CD14-positive monocyte (primary cell): ENCODE data around the gene EDC3. TPM values are rescaled to one million over a fixed set of nuclear protein-coding genes. Genes with fewer than 3 reads are reported as not detected.

Source experiments
- DNase-seq, 3 donors: peaks; one replicate each; pipeline ENCODE4 v3.0.0-alpha.2; 2011 to 2022
- H2AFZ ChIP-seq: 2 replicates; pipeline ENCODE4 v1.6.0; 2012; ENCODE audit warnings: mild to moderate bottlenecking, low read depth, low read length, inconsistent platforms; ENCODE audit not compliant: insufficient read depth, poor library complexity, severe bottlenecking
- H3K27ac ChIP-seq, 2 donors: 1 replicate in 1 of 2; 2 replicates in 1 of 2; pipeline ENCODE4 v1.5.1; 2012 to 2013; ENCODE audit warnings: low read length in 2 of 2, control low read depth in 1 of 2, inconsistent platforms in 1 of 2, low read depth in 1 of 2, mild to moderate bottlenecking in 1 of 2
- H3K27me3 ChIP-seq, 2 donors: one replicate each; pipeline versions ENCODE4 v1.6.0 to v1.6.1; 2011 to 2013; ENCODE audit warnings: low read length in 2 of 2; ENCODE audit not compliant: control insufficient read depth in 2 of 2, insufficient read depth in 2 of 2
- H3K36me3 ChIP-seq, 2 donors: replicated peaks in 1 of 2; 1 replicate in 1 of 2; 2 replicates in 1 of 2; pipeline versions ENCODE4 v1.5.1 to v1.6.1; 2012 to 2013; ENCODE audit warnings: low read length in 2 of 2, control low read depth in 1 of 2, inconsistent platforms in 1 of 2, mild to moderate bottlenecking in 1 of 2; ENCODE audit not compliant: insufficient read depth in 2 of 2, control insufficient read depth in 1 of 2
- H3K4me1 ChIP-seq, 2 donors: 1 replicate in 1 of 2; 2 replicates in 1 of 2; pipeline versions ENCODE4 v1.5.1 to v1.6.1; 2012 to 2013; ENCODE audit warnings: low read length in 2 of 2, control low read depth in 1 of 2, inconsistent platforms in 1 of 2, mild to moderate bottlenecking in 1 of 2, moderate library complexity in 1 of 2; ENCODE audit not compliant: insufficient read depth in 2 of 2, control insufficient read depth in 1 of 2
- H3K4me2 ChIP-seq: replicated peaks from 2 replicates; pipeline ENCODE3; 2012; ENCODE audit warnings: low read length, moderate library complexity, mild to moderate bottlenecking; ENCODE audit not compliant: poor library complexity, severe bottlenecking; ENCODE audit errors: extremely low read depth
- H3K4me3 ChIP-seq, 3 experiments: fragments of 200-600 bp in 1 of 3; sonication (generic) in 1 of 3; replicated peaks in 1 of 3; 1 replicate in 2 of 3; 2 replicates in 1 of 3; pipeline ENCODE4 v1.5.1; 2011 to 2013; ENCODE audit warnings: low read length in 3 of 3, mild to moderate bottlenecking in 3 of 3, control low read depth in 2 of 3, low read depth in 2 of 3, inconsistent platforms in 1 of 3, moderate library complexity in 1 of 3
- H3K79me2 ChIP-seq: 2 replicates; pipeline ENCODE4 v1.6.0; 2012; ENCODE audit warnings: mild to moderate bottlenecking, control low read depth, inconsistent platforms, low read length, moderate library complexity; ENCODE audit not compliant: insufficient read depth
- H3K9ac ChIP-seq: 2 replicates; pipeline ENCODE4 v1.6.0; 2017; ENCODE audit warnings: low read length, mild to moderate bottlenecking; ENCODE audit not compliant: insufficient read depth, poor library complexity, severe bottlenecking
- H3K9me3 ChIP-seq, 2 donors: replicated peaks in 1 of 2; 1 replicate in 1 of 2; 2 replicates in 1 of 2; pipeline versions ENCODE4 v1.5.1 to v1.6.1; 2012 to 2013; ENCODE audit warnings: low read length in 2 of 2, control low read depth in 1 of 2; ENCODE audit not compliant: control insufficient read depth in 1 of 2, insufficient read depth in 1 of 2
- H4K20me1 ChIP-seq: 2 replicates; pipeline ENCODE4 v1.6.0; 2012; ENCODE audit warnings: mild to moderate bottlenecking, low read length, control low read depth, moderate library complexity; ENCODE audit not compliant: insufficient read depth
- H3K27ac Mint-ChIP-seq, 7 donors: one replicate each; pipeline ENCODE4 v1.8.0; 2020; ENCODE audit warnings: mild to moderate bottlenecking in 7 of 7, mixed read lengths in 7 of 7, moderate library complexity in 6 of 7, inconsistent platforms in 2 of 7
- H3K27me3 Mint-ChIP-seq, 3 donors: one replicate each; pipeline ENCODE4 v1.8.0; 2021 to 2022; ENCODE audit warnings: low read depth in 3 of 3, mild to moderate bottlenecking in 3 of 3, mixed read lengths in 3 of 3, moderate library complexity in 3 of 3, inconsistent platforms in 1 of 3
- H3K36me3 Mint-ChIP-seq, 2 donors: one replicate each; pipeline ENCODE4 v1.8.0; 2020; ENCODE audit warnings: mixed read lengths in 2 of 2, inconsistent platforms in 1 of 2, mild to moderate bottlenecking in 1 of 2
- H3K4me1 Mint-ChIP-seq: one replicate; pipeline ENCODE4 v1.8.0; 2020; ENCODE audit warnings: mild to moderate bottlenecking, mixed read lengths
- H3K4me3 Mint-ChIP-seq, 2 donors: one replicate each; pipeline ENCODE4 v1.8.0; 2020; ENCODE audit warnings: mild to moderate bottlenecking in 2 of 2, mixed read lengths in 2 of 2, moderate library complexity in 1 of 2
- H3K9me3 Mint-ChIP-seq, 7 donors: one replicate each; pipeline ENCODE4 v1.8.0; 2020 to 2022; ENCODE audit warnings: mixed read lengths in 7 of 7, mild to moderate bottlenecking in 6 of 7, moderate library complexity in 6 of 7, inconsistent platforms in 2 of 7
- WGBS: methylation state at CpG from one replicate; pipeline ENCODE4 v1.1.5; 2013; ENCODE audit warnings: missing lambda C conversion rate; ENCODE audit not compliant: insufficient coverage; 5-methylcytosine and 5-hydroxymethylcytosine counted together
- intact Hi-C, 2 donors: fragments of 100-400 bp; cut with micrococcal nuclease; formaldehyde crosslinking; loops; one replicate each; pipeline versions ENCODE4 v1.15.0 to v1.15.1; 2023
- polyA plus RNA-seq, 3 donors: library from polyadenylated mRNA; depleted of rRNA in 1 of 3; unstranded in 2 of 3; stranded (reverse) in 1 of 3; fragments of 300-500 nt in 2 of 3; fragments of >200 nt in 1 of 3; fragmentation: Illumina TruSeq in 2 of 3; gene quantifications; 1 replicate in 2 of 3; 2 replicates in 1 of 3; pipeline ENCODE4 v1.2.3, GENCODE V29; 2012 to 2021
- TF ChIP-seq, protein P1 (sequence below): fragments of 200-600 bp; IDR thresholded peaks from one replicate; pipeline ENCODE4 v1.8.0; 2022; ENCODE audit warnings: antibody characterized with exemption, mild to moderate bottlenecking

Gene EDC3
- polyA plus RNA-seq, 3 donors = 10.0 to 14.9 (median 10.5) TPM

GRCh38 chr15:74620636-74621545 is 74.9 kb downstream of the EDC3 start:
- Histone ChIP-seq H3K79me2 (peaks cover 79% of the 10 kb centered on the region), H4K20me1 (peaks cover 97% of the 10 kb centered on the region), H3K36me3 (peaks cover 74 to 84% of the 10 kb centered on the region in 2 donors), H3K27me3 (no peaks in the 10 kb centered on the region), H3K9ac (no peak overlapping the region), H3K9me3 (no peaks in the 10 kb centered on the region), H3K4me1 (peaks cover 11 to 17% of the 10 kb centered on the region in 2 donors), H3K4me3 (no peak overlapping the region), H3K4me2 (no peak overlapping the region), H3K27ac (no peak overlapping the region), H2AFZ (no peak overlapping the region)
- WGBS = 65% methylated on average over 13 of the region's 23 CpGs
- H3K9me3 Mint-ChIP-seq = peaks cover 0 to 1% (median 0%) of the 10 kb centered on the region in 7 donors
- peaks cover 22% of the 10 kb centered on the region for H3K4me1 Mint-ChIP-seq
- H3K36me3 Mint-ChIP-seq = peaks cover 75 to 76% of the 10 kb centered on the region in 2 donors
- TF ChIP-seq, protein P1, sequence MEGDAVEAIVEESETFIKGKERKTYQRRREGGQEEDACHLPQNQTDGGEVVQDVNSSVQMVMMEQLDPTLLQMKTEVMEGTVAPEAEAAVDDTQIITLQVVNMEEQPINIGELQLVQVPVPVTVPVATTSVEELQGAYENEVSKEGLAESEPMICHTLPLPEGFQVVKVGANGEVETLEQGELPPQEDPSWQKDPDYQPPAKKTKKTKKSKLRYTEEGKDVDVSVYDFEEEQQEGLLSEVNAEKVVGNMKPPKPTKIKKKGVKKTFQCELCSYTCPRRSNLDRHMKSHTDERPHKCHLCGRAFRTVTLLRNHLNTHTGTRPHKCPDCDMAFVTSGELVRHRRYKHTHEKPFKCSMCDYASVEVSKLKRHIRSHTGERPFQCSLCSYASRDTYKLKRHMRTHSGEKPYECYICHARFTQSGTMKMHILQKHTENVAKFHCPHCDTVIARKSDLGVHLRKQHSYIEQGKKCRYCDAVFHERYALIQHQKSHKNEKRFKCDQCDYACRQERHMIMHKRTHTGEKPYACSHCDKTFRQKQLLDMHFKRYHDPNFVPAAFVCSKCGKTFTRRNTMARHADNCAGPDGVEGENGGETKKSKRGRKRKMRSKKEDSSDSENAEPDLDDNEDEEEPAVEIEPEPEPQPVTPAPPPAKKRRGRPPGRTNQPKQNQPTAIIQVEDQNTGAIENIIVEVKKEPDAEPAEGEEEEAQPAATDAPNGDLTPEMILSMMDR = peak; percentile 93
- peak overlapping the region in 5 of 7 donors; percentile 26 to 77 (median 68) for H3K27ac Mint-ChIP-seq
- peak; percentile 66 to 76 (median 73) for DNase-seq
- intact Hi-C loops = no loop called here
- peaks cover 0 to 4% (median 2%) of the 10 kb centered on the region in 3 donors for H3K27me3 Mint-ChIP-seq
- no peak overlapping the region for H3K4me3 Mint-ChIP-seq

DNA sequence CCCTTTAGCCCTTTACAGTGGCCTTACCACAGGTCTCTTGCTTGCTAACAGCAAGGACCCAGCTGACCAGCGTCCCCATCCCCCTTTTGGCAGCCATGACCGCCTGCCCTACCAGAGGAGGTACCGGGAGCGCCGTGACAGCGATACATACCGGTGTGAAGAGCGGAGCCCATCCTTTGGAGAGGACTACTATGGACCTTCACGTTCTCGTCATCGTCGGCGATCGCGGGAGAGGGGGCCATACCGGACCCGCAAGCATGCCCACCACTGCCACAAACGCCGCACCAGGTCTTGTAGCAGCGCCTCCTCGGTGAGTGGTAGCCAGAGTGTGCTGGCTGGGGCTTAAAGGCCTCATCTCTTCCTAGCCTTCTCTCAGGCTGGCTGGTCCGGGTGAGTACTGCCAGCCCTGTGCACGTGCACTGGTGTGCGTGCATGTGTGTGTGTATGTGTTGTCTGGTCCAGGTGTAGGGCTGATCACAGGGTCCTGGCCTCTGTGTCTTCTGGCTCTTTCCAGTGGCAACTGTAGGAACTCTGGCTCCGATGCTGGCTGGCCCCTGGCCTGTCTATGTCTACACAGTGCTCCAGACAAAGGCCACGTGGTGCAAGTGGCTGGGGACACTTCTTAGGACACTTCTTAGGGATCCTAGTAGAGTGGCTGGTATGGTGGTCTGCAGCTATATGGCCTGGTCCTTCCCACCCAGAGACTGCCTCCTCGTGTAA is 75.7 kb downstream of the EDC3 start:
- H3K9me3 ChIP-seq = no peaks in the 10 kb centered on the region
- H3K27ac Mint-ChIP-seq = peak overlapping the region in 2 of 7 donors; percentile 6 to 74
- peaks cover 22% of the 10 kb centered on the region for H3K4me1 Mint-ChIP-seq
- no peak overlapping the region for H2AFZ ChIP-seq
- 97% methylated on average over 20 of the region's 27 CpGs for WGBS
- intact Hi-C loops = loop anchor here (5.0 to 10.0 kb wide), 4 partner anchors 73 to 158 kb away; partner anchors contain the start of genes UBL7 (in 2 of the 2) and ARID3B (in 1 of the 2)
- no peak overlapping the region for H3K9ac ChIP-seq
- peaks cover 0 to 2% (median 1%) of the 10 kb centered on the region in 3 donors for H3K27me3 Mint-ChIP-seq
- peaks cover 89% of the 10 kb centered on the region for H4K20me1 ChIP-seq
- H3K27ac ChIP-seq = no peak overlapping the region
- H3K36me3 ChIP-seq = peaks cover 66 to 76% of the 10 kb centered on the region in 2 donors
- no peak overlapping the region for H3K4me3 Mint-ChIP-seq
- H3K4me2 ChIP-seq = no peak overlapping the region
- H3K27me3 ChIP-seq = no peaks in the 10 kb centered on the region
- peaks cover 66 to 69% of the 10 kb centered on the region in 2 donors for H3K36me3 Mint-ChIP-seq
- H3K79me2 ChIP-seq = peaks cover 86% of the 10 kb centered on the region
- no peak for DNase-seq
- TF ChIP-seq, protein P1 = no peak
- H3K9me3 Mint-ChIP-seq = peaks cover 0 to 1% (median 0%) of the 10 kb centered on the region in 7 donors
- H3K4me3 ChIP-seq = no peak overlapping the region
- H3K4me1 ChIP-seq = peaks cover 12 to 20% of the 10 kb centered on the region in 2 donors
